Trophoblast cell (in vitro differentiated cells and primary cell): ENCODE data around the gene CUX1.
A peak's percentile ranks its signal among the peaks of the same experiment; 100 is the strongest.

Experiments used
- DNase-seq, 2 donors: peaks; one replicate each; pipeline ENCODE4 v3.0.0-alpha.2; 2016
- H2AFZ ChIP-seq: 2 replicates; pipeline ENCODE4 v1.6.1; 2013; ENCODE audit warnings: low read length, moderate library complexity, mild to moderate bottlenecking; ENCODE audit not compliant: insufficient read depth, poor library complexity
- H2AK5ac ChIP-seq: 2 replicates; pipeline ENCODE4 v1.6.1; 2013; ENCODE audit warnings: mild to moderate bottlenecking, low read length
- H2BK120ac ChIP-seq: 2 replicates; pipeline ENCODE4 v1.6.1; 2013; ENCODE audit warnings: low read length, mild to moderate bottlenecking, moderate library complexity; ENCODE audit not compliant: insufficient read depth, poor library complexity
- H2BK12ac ChIP-seq: 2 replicates; pipeline ENCODE4 v1.6.1; 2013; ENCODE audit warnings: mild to moderate bottlenecking, low read length, moderate library complexity
- H2BK5ac ChIP-seq: 2 replicates; pipeline ENCODE4 v1.6.1; 2013; ENCODE audit warnings: low read length, low read depth, moderate library complexity, mild to moderate bottlenecking; ENCODE audit not compliant: poor library complexity
- H3K14ac ChIP-seq: 2 replicates; pipeline ENCODE4 v1.6.1; 2013; ENCODE audit warnings: mild to moderate bottlenecking, low read length
- H3K18ac ChIP-seq: 2 replicates; pipeline ENCODE4 v1.6.1; 2013; ENCODE audit warnings: mild to moderate bottlenecking, low read length
- H3K23ac ChIP-seq: 2 replicates; pipeline ENCODE4 v1.6.1; 2013; ENCODE audit warnings: low read length
- H3K27ac ChIP-seq: 2 replicates; pipeline ENCODE4 v1.5.1; 2013; ENCODE audit warnings: low read depth, mild to moderate bottlenecking, inconsistent platforms, low read length, moderate library complexity
- H3K27me3 ChIP-seq: 2 replicates; pipeline ENCODE4 v1.6.1; 2013; ENCODE audit warnings: inconsistent platforms, mild to moderate bottlenecking, low read length, moderate library complexity; ENCODE audit not compliant: insufficient read depth
- H3K36me3 ChIP-seq, 2 experiments: 1 replicate in 1 of 2; 2 replicates in 1 of 2; pipeline ENCODE4 v1.6.1; 2013; ENCODE audit warnings: low read length in 2 of 2, mild to moderate bottlenecking in 2 of 2, moderate library complexity in 1 of 2; ENCODE audit not compliant: insufficient read depth in 2 of 2, control insufficient read depth in 1 of 2
- H3K4ac ChIP-seq: 2 replicates; pipeline ENCODE4 v1.6.1; 2013; ENCODE audit warnings: low read depth, mild to moderate bottlenecking, low read length, moderate library complexity
- H3K4me1 ChIP-seq, 2 experiments: 1 replicate in 1 of 2; 2 replicates in 1 of 2; pipeline ENCODE4 v1.6.1; 2013; ENCODE audit warnings: low read length in 2 of 2, mild to moderate bottlenecking in 2 of 2, moderate library complexity in 1 of 2; ENCODE audit not compliant: insufficient read depth in 2 of 2, control insufficient read depth in 1 of 2
- H3K4me2 ChIP-seq: 2 replicates; pipeline ENCODE4 v1.6.1; 2013; ENCODE audit warnings: inconsistent platforms, mild to moderate bottlenecking, low read length, moderate library complexity
- H3K4me3 ChIP-seq: 2 replicates; pipeline ENCODE4 v1.5.1; 2013; ENCODE audit warnings: mild to moderate bottlenecking, low read depth, low read length, inconsistent platforms
- H3K79me1 ChIP-seq: one replicate; pipeline ENCODE4 v1.6.1; 2013; ENCODE audit warnings: low read length
- H3K79me2 ChIP-seq: 2 replicates; pipeline ENCODE4 v1.6.1; 2013; ENCODE audit warnings: low read length, mild to moderate bottlenecking; ENCODE audit not compliant: control insufficient read depth, insufficient read depth, poor library complexity
- H3K9ac ChIP-seq: 2 replicates; pipeline ENCODE4 v1.6.1; 2013; ENCODE audit warnings: mild to moderate bottlenecking, low read length
- H3K9me3 ChIP-seq: 2 replicates; pipeline ENCODE4 v1.6.1; 2013; ENCODE audit warnings: low read depth, mild to moderate bottlenecking, control low read depth, inconsistent platforms, low read length; ENCODE audit not compliant: insufficient read depth
- H4K12ac ChIP-seq: 2 replicates; pipeline ENCODE4 v1.6.1; 2013; ENCODE audit warnings: low read depth, mild to moderate bottlenecking, low read length, moderate library complexity
- H4K8ac ChIP-seq: 2 replicates; pipeline ENCODE4 v1.6.1; 2013; ENCODE audit warnings: low read depth, mild to moderate bottlenecking, low read length, moderate library complexity
- H4K91ac ChIP-seq: one replicate; pipeline ENCODE4 v1.6.1; 2013; ENCODE audit warnings: low read depth, mild to moderate bottlenecking, low read length, moderate library complexity
- WGBS: extraction: QIAGEN DNeasy Blood & Tissue Kit; methylation state at CpG from one replicate; pipeline ENCODE4 v1.1.7; 2013; ENCODE audit warnings: missing lambda C conversion rate; ENCODE audit not compliant: insufficient read length, insufficient coverage; ENCODE audit errors: extremely low coverage; 5-methylcytosine and 5-hydroxymethylcytosine counted together

CUX1 gene

DNA sequence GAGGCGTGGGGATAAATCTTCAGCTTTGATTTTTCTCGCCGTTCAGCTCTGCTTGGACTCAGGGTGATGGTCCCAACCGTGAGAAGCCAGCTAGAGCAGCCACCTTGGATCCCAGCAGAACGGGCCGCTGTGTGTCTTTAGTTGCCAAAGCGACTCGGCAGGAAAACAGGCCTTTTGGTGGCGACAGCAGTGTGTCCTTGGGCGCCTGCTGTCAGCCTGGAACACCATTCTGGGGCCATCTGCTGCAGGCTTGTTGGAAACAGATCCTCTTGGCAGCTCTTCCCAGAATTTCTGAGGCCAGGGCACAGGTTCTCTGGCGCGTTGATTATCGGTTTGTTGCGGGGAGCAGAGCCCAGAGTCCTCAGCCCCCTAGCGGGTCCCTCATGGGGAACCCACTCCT is 97.6 kb downstream of the CUX1 start:
- H2AFZ ChIP-seq, result no peak overlapping the region
- no CpG with 5 or more reads among the region's 15 CpGs for WGBS
- H3K4me2 ChIP-seq, result no peak overlapping the region

GRCh38 chr7:101916041-101916800 is 98.8 kb downstream of the CUX1 start:
- no peak for DNase-seq
- H3K9ac ChIP-seq, result no peak overlapping the region
- H3K4ac ChIP-seq, result no peak overlapping the region
- H3K4me3 ChIP-seq, result no peak overlapping the region
- peaks cover 25 to 32% of the 10 kb centered on the region in 2 experiments for H3K36me3 ChIP-seq
- no peak overlapping the region for H3K27ac ChIP-seq
- H3K18ac ChIP-seq, result no peak overlapping the region
- H3K4me1 ChIP-seq, result peaks cover 8 to 10% of the 10 kb centered on the region in 2 experiments
- H2AFZ ChIP-seq, result no peak overlapping the region
- no CpG with 5 or more reads among the region's 31 CpGs for WGBS
- H4K12ac ChIP-seq, result no peak overlapping the region
- no peak overlapping the region for H4K8ac ChIP-seq
- H2AK5ac ChIP-seq, result no peak overlapping the region
- H3K9me3 ChIP-seq, result no peaks in the 10 kb centered on the region
- no peak overlapping the region for H2BK5ac ChIP-seq
- no peak overlapping the region for H3K14ac ChIP-seq
- no peaks in the 10 kb centered on the region for H3K27me3 ChIP-seq
- no peaks in the 10 kb centered on the region for H3K79me1 ChIP-seq
- H3K4me2 ChIP-seq, result no peak overlapping the region
- H2BK120ac ChIP-seq, result no peak overlapping the region
- no peak overlapping the region for H2BK12ac ChIP-seq
- peaks cover 2% of the 10 kb centered on the region for H3K79me2 ChIP-seq
- H4K91ac ChIP-seq, result no peak overlapping the region
- H3K23ac ChIP-seq, result no peak overlapping the region

More for the DNA sequence above, 97.6 kb downstream of the CUX1 start:
- H2AK5ac ChIP-seq, result no peak overlapping the region
- peaks cover 2% of the 10 kb centered on the region for H3K79me2 ChIP-seq
- H4K8ac ChIP-seq, result no peak overlapping the region
- no peak overlapping the region for H3K18ac ChIP-seq
- no peak overlapping the region for H2BK5ac ChIP-seq
- no peaks in the 10 kb centered on the region for H3K27me3 ChIP-seq
- H3K4ac ChIP-seq, result peak overlapping the region; percentile 37
- H3K14ac ChIP-seq, result no peak overlapping the region
- peaks cover 8 to 10% of the 10 kb centered on the region in 2 experiments for H3K4me1 ChIP-seq
- no peak for DNase-seq
- no peak overlapping the region for H4K12ac ChIP-seq
- H3K9ac ChIP-seq, result no peak overlapping the region
- no peak overlapping the region for H2BK120ac ChIP-seq
- H3K23ac ChIP-seq, result no peak overlapping the region
- H4K91ac ChIP-seq, result no peak overlapping the region
- no peaks in the 10 kb centered on the region for H3K9me3 ChIP-seq
- H3K36me3 ChIP-seq, result peaks cover 25 to 32% of the 10 kb centered on the region in 2 experiments
- H3K27ac ChIP-seq, result no peak overlapping the region
- no peak overlapping the region for H2BK12ac ChIP-seq
- H3K4me3 ChIP-seq, result no peak overlapping the region
- H3K79me1 ChIP-seq, result no peaks in the 10 kb centered on the region

- H4K91ac ChIP-seq, result no peak overlapping the region
- no peak overlapping the region for H2BK12ac ChIP-seq
- no peak overlapping the region for H3K4me3 ChIP-seq
- H3K4ac ChIP-seq, result no peak overlapping the region
- no peak overlapping the region for H2BK5ac ChIP-seq
- H3K9me3 ChIP-seq, result no peaks in the 10 kb centered on the region
- DNase-seq, result no peak
- H4K8ac ChIP-seq, result no peak overlapping the region
- H3K18ac ChIP-seq, result no peak overlapping the region
- H3K23ac ChIP-seq, result no peak overlapping the region
- no peaks in the 10 kb centered on the region for H3K27me3 ChIP-seq
- H3K4me2 ChIP-seq, result no peak overlapping the region
- no peak overlapping the region for H2AK5ac ChIP-seq
- H3K27ac ChIP-seq, result no peak overlapping the region
- no peak overlapping the region for H4K12ac ChIP-seq
- H3K79me2 ChIP-seq, result peaks cover 2% of the 10 kb centered on the region
- H3K9ac ChIP-seq, result no peak overlapping the region
- H2AFZ ChIP-seq, result no peak overlapping the region
- H3K36me3 ChIP-seq, result peaks cover 25 to 32% of the 10 kb centered on the region in 2 experiments
- no peaks in the 10 kb centered on the region for H3K79me1 ChIP-seq
- peaks cover 1 to 4% of the 10 kb centered on the region in 2 experiments for H3K4me1 ChIP-seq
- WGBS, result no CpG with 5 or more reads among the region's 15 CpGs
- no peak overlapping the region for H3K14ac ChIP-seq
- H2BK120ac ChIP-seq, result no peak overlapping the region
Measured at GRCh38 chr7:101916876-101917275, 99.5 kb downstream of the CUX1 start.

DNA sequence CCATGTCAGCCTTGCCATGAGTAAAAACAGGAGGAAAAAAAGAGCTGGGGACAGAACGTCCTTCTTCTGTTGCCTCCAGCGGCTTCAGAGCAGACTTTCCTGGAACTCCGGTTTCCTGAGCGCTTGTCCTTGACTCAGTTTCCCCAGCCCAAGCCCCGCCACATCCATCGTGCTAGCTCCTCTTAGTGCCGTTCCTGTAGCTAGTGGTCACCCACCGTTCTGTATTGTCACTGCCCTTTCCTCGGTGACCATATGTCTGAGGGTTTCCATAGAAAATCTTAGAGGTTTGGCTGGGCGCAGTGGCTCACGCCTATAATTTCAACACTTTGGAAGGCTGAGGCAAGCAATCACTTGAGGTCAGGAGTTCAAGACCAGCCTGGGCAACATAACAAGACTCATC is 100.1 kb downstream of the CUX1 start:
- peaks cover 1% of the 10 kb centered on the region for H3K79me1 ChIP-seq
- no peak overlapping the region for H2BK12ac ChIP-seq
- no peak for DNase-seq
- H3K9me3 ChIP-seq, result no peaks in the 10 kb centered on the region
- H4K8ac ChIP-seq, result no peak overlapping the region
- no peak overlapping the region for H2AK5ac ChIP-seq
- H3K9ac ChIP-seq, result no peak overlapping the region
- no peak overlapping the region for H3K14ac ChIP-seq
- H3K4me1 ChIP-seq, result peaks cover 2 to 3% of the 10 kb centered on the region in 2 experiments
- no CpG with 5 or more reads among the region's 11 CpGs for WGBS
- H3K4me3 ChIP-seq, result no peak overlapping the region
- no peak overlapping the region for H4K12ac ChIP-seq
- H3K27ac ChIP-seq, result no peak overlapping the region
- H3K18ac ChIP-seq, result no peak overlapping the region
- H3K27me3 ChIP-seq, result no peaks in the 10 kb centered on the region
- no peak overlapping the region for H3K4ac ChIP-seq
- no peak overlapping the region for H3K23ac ChIP-seq
- H4K91ac ChIP-seq, result no peak overlapping the region
- peaks cover 25 to 32% of the 10 kb centered on the region in 2 experiments for H3K36me3 ChIP-seq
- H2BK120ac ChIP-seq, result no peak overlapping the region
- no peak overlapping the region for H2BK5ac ChIP-seq
- H3K4me2 ChIP-seq, result no peak overlapping the region
- peaks cover 3% of the 10 kb centered on the region for H3K79me2 ChIP-seq
- H2AFZ ChIP-seq, result no peak overlapping the region
